H1 (cell line): ENCODE measurements around the gene BCO2. TPM values are rescaled to one million over a fixed set of nuclear protein-coding genes. Genes with fewer than 3 reads are reported as not detected.

Source experiments
- CTCF ChIA-PET: fragments of 300-600 bp; sonication (Branson Sonifier 250); formaldehyde crosslinking; loops from one replicate; lab custom pipeline; 2021; ENCODE audit not compliant: partially characterized antibody; lab: Charles Lee
- POLR2A ChIA-PET: fragments of 300-600 bp; sonication (Branson Sonifier 250); formaldehyde crosslinking; loops from one replicate; lab custom pipeline; 2021; ENCODE audit warnings: inconsistent platforms; ENCODE audit not compliant: partially characterized antibody; lab: Charles Lee
- DNase-seq, 2 experiments: peaks; one replicate each; pipeline versions ENCODE4 v3.0.0 to v3.0.0-alpha.2; 2010 to 2022; ENCODE audit warnings: low spot score in 2 of 2, low read depth in 1 of 2, mixed read lengths in 1 of 2
- FAIRE-seq: peaks from 2 replicates; lab custom pipeline; 2011; peaks lifted over from hg19 to GRCh38; lab: Jason Lieb, UNC
- H2AFZ ChIP-seq: 2 replicates; pipeline ENCODE4 v1.8.1; 2012; ENCODE audit warnings: low read length, inconsistent platforms
- H2AK5ac ChIP-seq: 2 replicates; pipeline ENCODE4 v1.6.1; 2013; ENCODE audit warnings: low read depth, low read length
- H2BK120ac ChIP-seq: replicated peaks from 2 replicates; pipeline ENCODE3; 2013; ENCODE audit warnings: low read depth, low read length, inconsistent platforms
- H2BK12ac ChIP-seq: 2 replicates; pipeline ENCODE4 v1.6.1; 2013; ENCODE audit warnings: low read depth, low read length
- H2BK15ac ChIP-seq: 2 replicates; pipeline ENCODE4 v1.6.1; 2013; ENCODE audit warnings: low read length
- H2BK20ac ChIP-seq: 2 replicates; pipeline ENCODE4 v1.6.1; 2013; ENCODE audit warnings: low read length
- H2BK5ac ChIP-seq: 2 replicates; pipeline ENCODE4 v1.6.1; 2013; ENCODE audit warnings: low read depth, low read length
- H3K14ac ChIP-seq: 2 replicates; pipeline ENCODE4 v1.6.1; 2013; ENCODE audit warnings: inconsistent platforms; ENCODE audit not compliant: insufficient read length
- H3K18ac ChIP-seq: 2 replicates; pipeline ENCODE4 v1.6.1; 2013; ENCODE audit warnings: low read length; ENCODE audit errors: extremely low read depth
- H3K23ac ChIP-seq: 2 replicates; pipeline ENCODE4 v1.6.1; 2013; ENCODE audit warnings: inconsistent platforms; ENCODE audit not compliant: insufficient read length
- H3K23me2 ChIP-seq: 2 replicates; pipeline ENCODE4 v1.6.1; 2013; ENCODE audit warnings: low read depth, low read length
- H3K27ac ChIP-seq: 2 replicates; pipeline ENCODE4 v1.6.1; 2011; ENCODE audit warnings: low read depth, low read length, inconsistent platforms
- H3K27me3 ChIP-seq, 4 experiments: replicated peaks in 1 of 4; 1 replicate in 1 of 4; 2 replicates in 3 of 4; pipeline versions ENCODE4 v1.6.1 to v1.8.1; 2011 to 2013; ENCODE audit warnings: low read length in 3 of 4, mild to moderate bottlenecking in 3 of 4, inconsistent platforms in 2 of 4, mixed read lengths in 2 of 4, moderate library complexity in 1 of 4; ENCODE audit not compliant: control insufficient read depth in 3 of 4, insufficient read depth in 3 of 4; ENCODE audit errors: extremely low read depth in 1 of 4
- H3K36me3 ChIP-seq, 4 experiments: 2 replicates each; pipeline versions ENCODE4 v1.6.1 to v1.8.1; 2011 to 2013; ENCODE audit warnings: mild to moderate bottlenecking in 4 of 4, low read length in 3 of 4, moderate library complexity in 2 of 4, control low read depth in 1 of 4, inconsistent platforms in 1 of 4; ENCODE audit not compliant: insufficient read depth in 4 of 4, control insufficient read depth in 2 of 4
- H3K4ac ChIP-seq: replicated peaks from 2 replicates; pipeline ENCODE3; 2013; ENCODE audit warnings: low read length, low read depth, mixed read lengths, inconsistent platforms; ENCODE audit not compliant: insufficient read length
- H3K4me1 ChIP-seq, 4 experiments: replicated peaks in 1 of 4; 1 replicate in 1 of 4; 2 replicates in 3 of 4; pipeline versions ENCODE4 v1.6.1 to v1.8.1; 2011 to 2013; ENCODE audit warnings: low read length in 3 of 4, inconsistent platforms in 2 of 4, mixed read lengths in 1 of 4; ENCODE audit not compliant: insufficient read depth in 4 of 4, control insufficient read depth in 3 of 4
- H3K4me2 ChIP-seq, 2 experiments: 2 replicates each; pipeline versions ENCODE4 v1.6.1 to v1.8.1; 2011 to 2013; ENCODE audit warnings: low read depth in 2 of 2, low read length in 2 of 2, control low read depth in 1 of 2, inconsistent platforms in 1 of 2, mild to moderate bottlenecking in 1 of 2; ENCODE audit not compliant: insufficient read depth in 1 of 2
- H3K4me3 ChIP-seq, 4 experiments: fragments of 200-600, 300-600 bp in 1 of 4; sonication (generic), shearing (Covaris generic), sonication (Bioruptor Twin) in 1 of 4; 2 replicates each; pipeline versions ENCODE4 v1.5.1 to v1.8.1; 2011 to 2016; ENCODE audit warnings: low read length in 4 of 4, low read depth in 3 of 4, control low read depth in 2 of 4, inconsistent platforms in 2 of 4, mild to moderate bottlenecking in 2 of 4, mixed read lengths in 1 of 4, moderate library complexity in 1 of 4; ENCODE audit not compliant: insufficient read depth in 2 of 4; ENCODE audit errors: extremely low read depth in 1 of 4
- H3K56ac ChIP-seq: replicated peaks from 2 replicates; pipeline ENCODE3; 2013; ENCODE audit warnings: low read depth, mild to moderate bottlenecking, mixed read lengths, low read length, inconsistent platforms; ENCODE audit not compliant: insufficient read length
- H3K79me1 ChIP-seq: 2 replicates; pipeline ENCODE4 v1.6.1; 2013; ENCODE audit warnings: low read depth, low read length, control low read depth
- H3K79me2 ChIP-seq, 2 experiments: 2 replicates each; pipeline versions ENCODE4 v1.6.1 to v1.8.1; 2012 to 2013; ENCODE audit warnings: low read length in 2 of 2, mild to moderate bottlenecking in 2 of 2, inconsistent platforms in 1 of 2; ENCODE audit not compliant: insufficient read depth in 2 of 2, control insufficient read depth in 1 of 2
- H3K9ac ChIP-seq, 4 experiments: replicated peaks in 1 of 4; 1 replicate in 1 of 4; 2 replicates in 3 of 4; pipeline versions ENCODE4 v1.6.1 to v1.8.1; 2011 to 2013; ENCODE audit warnings: low read depth in 3 of 4, low read length in 3 of 4, control low read depth in 2 of 4, mild to moderate bottlenecking in 2 of 4, moderate library complexity in 2 of 4, inconsistent platforms in 1 of 4; ENCODE audit errors: extremely low read depth in 1 of 4
- H3K9me3 ChIP-seq, 2 experiments: 2 replicates each; pipeline versions ENCODE4 v1.6.1 to v1.8.1; 2012 to 2013; ENCODE audit warnings: mild to moderate bottlenecking in 2 of 2, moderate library complexity in 2 of 2, control low read depth in 1 of 2, inconsistent platforms in 1 of 2, low read depth in 1 of 2, low read length in 1 of 2, mixed read lengths in 1 of 2; ENCODE audit not compliant: insufficient read depth in 2 of 2
- H4K20me1 ChIP-seq, 2 experiments: replicated peaks in 1 of 2; 2 replicates each; pipeline versions ENCODE3 to v1.8.1; 2011 to 2013; ENCODE audit warnings: inconsistent platforms in 2 of 2, low read length in 2 of 2, mild to moderate bottlenecking in 1 of 2; ENCODE audit not compliant: insufficient read depth in 2 of 2, control insufficient read depth in 1 of 2
- H4K5ac ChIP-seq: 2 replicates; pipeline ENCODE4 v1.6.1; 2013; ENCODE audit warnings: low read length, low read depth, mixed read lengths, inconsistent platforms; ENCODE audit not compliant: insufficient read length
- H4K8ac ChIP-seq: 2 replicates; pipeline ENCODE4 v1.8.0; 2013; ENCODE audit warnings: mild to moderate bottlenecking, moderate library complexity, low read length, inconsistent platforms; ENCODE audit not compliant: insufficient read depth; ENCODE audit errors: extremely low read depth
- H4K91ac ChIP-seq: replicated peaks from 2 replicates; pipeline ENCODE3; 2013; ENCODE audit warnings: low read length, mixed read lengths, inconsistent platforms; ENCODE audit not compliant: insufficient read length
- ASH2L ChIP-seq: fragments of 200-600, 300-600 bp; sonication (generic); IDR thresholded peaks from one replicate; pipeline ENCODE4 v1.7.1; 2017; ENCODE audit warnings: low read length
- BRCA1 ChIP-seq: IDR thresholded peaks from 2 replicates; pipeline ENCODE4 v1.6.1; 2012; ENCODE audit warnings: low read depth, low read length, improper control_type of control experiment
- CBX8 ChIP-seq: fragments of 300-800, 300-1000 bp; sonication (generic); IDR thresholded peaks from 2 replicates; pipeline ENCODE4 v1.7.1; 2016; ENCODE audit warnings: low read depth, low read length, borderline replicate concordance
- CHD1 ChIP-seq: IDR thresholded peaks from 2 replicates; pipeline ENCODE4 v1.6.1; 2012; ENCODE audit warnings: low read depth, low read length, improper control_type of control experiment
- CTBP2 ChIP-seq: IDR thresholded peaks from 2 replicates; pipeline ENCODE4 v1.7.0; 2011; ENCODE audit warnings: borderline replicate concordance, mild to moderate bottlenecking, moderate library complexity, mixed read lengths, low read length; ENCODE audit not compliant: insufficient read depth, insufficient read length
- EGR1 ChIP-seq: IDR thresholded peaks from 2 replicates; pipeline ENCODE4 v1.6.1; 2011; ENCODE audit warnings: low read depth, low read length, borderline replicate concordance
- POLR2A ChIP-seq, 2 experiments: IDR thresholded peaks; 1 replicate in 1 of 2; 2 replicates in 1 of 2; pipeline ENCODE4 v1.6.1; 2011; ENCODE audit warnings: low read depth in 2 of 2, low read length in 2 of 2, mild to moderate bottlenecking in 2 of 2; ENCODE audit errors: control extremely low read depth in 1 of 2
- RAD21 ChIP-seq, 2 experiments: IDR thresholded peaks in 1 of 2; conservative IDR thresholded peaks in 1 of 2; 2 replicates each; pipeline ENCODE4 v1.6.1; 2011; ENCODE audit warnings: low read depth in 2 of 2, low read length in 2 of 2, improper control_type of control experiment in 1 of 2, inconsistent platforms in 1 of 2, mild to moderate bottlenecking in 1 of 2, moderate library complexity in 1 of 2
- RFX5 ChIP-seq: IDR thresholded peaks from 2 replicates; pipeline ENCODE4 v1.6.1; 2011; ENCODE audit warnings: low read depth, low read length, improper control_type of control experiment, borderline replicate concordance
- RXRA ChIP-seq: IDR thresholded peaks from 2 replicates; pipeline ENCODE4 v1.6.1; 2011; ENCODE audit warnings: low read depth, mild to moderate bottlenecking, low read length, moderate library complexity; ENCODE audit not compliant: insufficient read depth
- SIX5 ChIP-seq: IDR thresholded peaks from 2 replicates; pipeline ENCODE4 v1.6.1; 2011; ENCODE audit warnings: mild to moderate bottlenecking, low read depth, low read length
- SP1 ChIP-seq: IDR thresholded peaks from 2 replicates; pipeline ENCODE4 v1.6.1; 2011; ENCODE audit warnings: low read depth, low read length
- SRF ChIP-seq: IDR thresholded peaks from 2 replicates; pipeline ENCODE4 v1.6.1; 2011; ENCODE audit warnings: mild to moderate bottlenecking, low read depth, low read length, moderate library complexity
- TCF12 ChIP-seq: IDR thresholded peaks from 2 replicates; pipeline ENCODE4 v1.6.1; 2011; ENCODE audit warnings: low read depth, mild to moderate bottlenecking, low read length
- WGBS, 2 experiments: shearing (Covaris generic) in 1 of 2; methylation state at CpG; one replicate each; pipeline versions ENCODE4 v1.1.6 to v1.1.7; 2013 to 2015; ENCODE audit warnings: low lambda C conversion rate in 2 of 2, mixed read lengths in 2 of 2, inconsistent platforms in 1 of 2, low coverage in 1 of 2, missing lambda C conversion rate in 1 of 2; ENCODE audit not compliant: insufficient replicate concordance in 2 of 2, insufficient coverage in 1 of 2, insufficient read length in 1 of 2; ENCODE audit errors: extremely low coverage in 1 of 2, missing lambda C conversion rate in 1 of 2; 5-methylcytosine and 5-hydroxymethylcytosine counted together
- polyA plus RNA-seq, 7 experiments: library from polyadenylated mRNA; depleted of rRNA in 3 of 7; stranded (reverse) in 5 of 7; unstranded in 2 of 7; fragments of >200 nt in 5 of 7; fragments of 200-250 nt in 2 of 7; gene quantifications; 1 replicate in 5 of 7; 2 replicates in 1 of 7; 4 replicates in 1 of 7; pipeline versions ENCODE4 v1.2.1 to v1.2.3, GENCODE V29; 2011 to 2013; ENCODE audit warnings: missing spikeins in 2 of 7, mixed read lengths in 2 of 7
- total RNA-seq: library from RNA; stranded (reverse); fragmentation: NEBNext Ultra II Directional; extraction: Animal tissue kit (Norgen Biotek cat#: 25700); gene quantifications from 2 replicates; pipeline ENCODE4 v1.2.1, GENCODE V29; 2021

The BCO2 gene
- total and polyA plus RNA-seq, 2 of the 8 experiments (the other 6 are each of a cell fraction or from before 2014, with no cell fraction given): 0.42 to 0.82 TPM

- no peak overlapping the region for H3K4me3 ChIP-seq
- H3K27me3 ChIP-seq: no peaks in the 10 kb centered on the region
- FAIRE-seq (no peak), DNase-seq (no peak)
- 89% methylated on average over 3 of the region's 3 CpGs; no CpG with 5 or more reads in 1 of the 2 experiments for WGBS, 2 experiments
- ChIA-PET POLR2A (no interaction called here), CTCF (interaction anchor here (0.6 to 1.5 kb wide), 5 partner anchors 13 to 114 kb away, joined by 3 to 8 read pairs (median 3); no protein-coding TSS in a partner anchor)
- H4K5ac ChIP-seq: no peak overlapping the region
- H3K36me3 ChIP-seq: no peaks in the 10 kb centered on the region
- H2AK5ac ChIP-seq: no peak overlapping the region
- H2BK120ac ChIP-seq: no peak overlapping the region
- H3K4me1 ChIP-seq: no peaks in the 10 kb centered on the region
- H3K9me3 ChIP-seq: no peaks in the 10 kb centered on the region
- no peak overlapping the region for H2BK15ac ChIP-seq
- H3K56ac ChIP-seq: no peak overlapping the region
- H3K9ac ChIP-seq: no peak overlapping the region
- H3K79me2 ChIP-seq: no peaks in the 10 kb centered on the region
- no peak overlapping the region for H2AFZ ChIP-seq
- no peak overlapping the region for H4K8ac ChIP-seq
- H3K27ac ChIP-seq: no peak overlapping the region
- no peak overlapping the region for H3K14ac ChIP-seq
- H4K91ac ChIP-seq: no peak overlapping the region
- H2BK5ac ChIP-seq: no peak overlapping the region
- H2BK20ac ChIP-seq: no peak overlapping the region
- no peaks in the 10 kb centered on the region for H3K79me1 ChIP-seq
- no peak overlapping the region for H2BK12ac ChIP-seq
- no peaks in the 10 kb centered on the region; the same call in 1 of the 2 replicates for H3K23me2 ChIP-seq
- no peak overlapping the region for H3K18ac ChIP-seq
- H4K20me1 ChIP-seq: no peaks in the 10 kb centered on the region
- H3K4ac ChIP-seq: no peak overlapping the region
- H3K4me2 ChIP-seq: no peak overlapping the region
- H3K23ac ChIP-seq: no peak overlapping the region
- TF ChIP-seq RXRA: no peak
- TF ChIP-seq SIX5: no peak
- no peak for TF ChIP-seq SP1
- TF ChIP-seq BRCA1: no peak
- TF ChIP-seq SRF: no peak
- TF ChIP-seq CTBP2: no peak
- TF ChIP-seq CBX8: no peak
- TF ChIP-seq POLR2A (IDR thresholded peaks at IDR 0.05; ENCODE audit: control extremely low read depth in 1 of 2, low read depth in 2 of 2, low read length in 2 of 2): no peak
- TF ChIP-seq EGR1: no peak
- no peak for TF ChIP-seq ASH2L
- TF ChIP-seq RFX5: no peak
- TF ChIP-seq RAD21 (IDR thresholded peaks at IDR 0.05 in 1 of 2, conservative IDR thresholded peaks at IDR 0.05 in 1 of 2; ENCODE audit: low read depth in 2 of 2, low read length in 2 of 2): no peak
- TF ChIP-seq TCF12: no peak
- no peak for TF ChIP-seq CHD1
These were observed 46.7 kb upstream of the BCO2 start for GRCh38 chr11:112128483-112129121.
